CD14-positive monocyte (primary cell): ENCODE results near the gene TOR1AIP1. TPM values are rescaled to one million over a fixed set of nuclear protein-coding genes. Genes with fewer than 3 reads are reported as not detected.

Experiments
- DNase-seq, 3 donors: peaks; one replicate each; pipeline ENCODE4 v3.0.0-alpha.2; 2011 to 2022
- H2AFZ ChIP-seq: 2 replicates; pipeline ENCODE4 v1.6.0; 2012; ENCODE audit warnings: mild to moderate bottlenecking, low read depth, low read length, inconsistent platforms; ENCODE audit not compliant: insufficient read depth, poor library complexity, severe bottlenecking
- H3K27ac ChIP-seq, 2 donors: 1 replicate in 1 of 2; 2 replicates in 1 of 2; pipeline ENCODE4 v1.5.1; 2012 to 2013; ENCODE audit warnings: low read length in 2 of 2, control low read depth in 1 of 2, inconsistent platforms in 1 of 2, low read depth in 1 of 2, mild to moderate bottlenecking in 1 of 2
- H3K27me3 ChIP-seq, 2 donors: one replicate each; pipeline versions ENCODE4 v1.6.0 to v1.6.1; 2011 to 2013; ENCODE audit warnings: low read length in 2 of 2; ENCODE audit not compliant: control insufficient read depth in 2 of 2, insufficient read depth in 2 of 2
- H3K36me3 ChIP-seq, 2 donors: replicated peaks in 1 of 2; 1 replicate in 1 of 2; 2 replicates in 1 of 2; pipeline versions ENCODE4 v1.5.1 to v1.6.1; 2012 to 2013; ENCODE audit warnings: low read length in 2 of 2, control low read depth in 1 of 2, inconsistent platforms in 1 of 2, mild to moderate bottlenecking in 1 of 2; ENCODE audit not compliant: insufficient read depth in 2 of 2, control insufficient read depth in 1 of 2
- H3K4me1 ChIP-seq, 2 donors: 1 replicate in 1 of 2; 2 replicates in 1 of 2; pipeline versions ENCODE4 v1.5.1 to v1.6.1; 2012 to 2013; ENCODE audit warnings: low read length in 2 of 2, control low read depth in 1 of 2, inconsistent platforms in 1 of 2, mild to moderate bottlenecking in 1 of 2, moderate library complexity in 1 of 2; ENCODE audit not compliant: insufficient read depth in 2 of 2, control insufficient read depth in 1 of 2
- H3K4me2 ChIP-seq: replicated peaks from 2 replicates; pipeline ENCODE3; 2012; ENCODE audit warnings: low read length, moderate library complexity, mild to moderate bottlenecking; ENCODE audit not compliant: poor library complexity, severe bottlenecking; ENCODE audit errors: extremely low read depth
- H3K4me3 ChIP-seq, 3 experiments: fragments of 200-600 bp in 1 of 3; sonication (generic) in 1 of 3; replicated peaks in 1 of 3; 1 replicate in 2 of 3; 2 replicates in 1 of 3; pipeline ENCODE4 v1.5.1; 2011 to 2013; ENCODE audit warnings: low read length in 3 of 3, mild to moderate bottlenecking in 3 of 3, control low read depth in 2 of 3, low read depth in 2 of 3, inconsistent platforms in 1 of 3, moderate library complexity in 1 of 3
- H3K79me2 ChIP-seq: 2 replicates; pipeline ENCODE4 v1.6.0; 2012; ENCODE audit warnings: mild to moderate bottlenecking, control low read depth, inconsistent platforms, low read length, moderate library complexity; ENCODE audit not compliant: insufficient read depth
- H3K9ac ChIP-seq: 2 replicates; pipeline ENCODE4 v1.6.0; 2017; ENCODE audit warnings: low read length, mild to moderate bottlenecking; ENCODE audit not compliant: insufficient read depth, poor library complexity, severe bottlenecking
- H3K9me3 ChIP-seq, 2 donors: replicated peaks in 1 of 2; 1 replicate in 1 of 2; 2 replicates in 1 of 2; pipeline versions ENCODE4 v1.5.1 to v1.6.1; 2012 to 2013; ENCODE audit warnings: low read length in 2 of 2, control low read depth in 1 of 2; ENCODE audit not compliant: control insufficient read depth in 1 of 2, insufficient read depth in 1 of 2
- H4K20me1 ChIP-seq: 2 replicates; pipeline ENCODE4 v1.6.0; 2012; ENCODE audit warnings: mild to moderate bottlenecking, low read length, control low read depth, moderate library complexity; ENCODE audit not compliant: insufficient read depth
- H3K27ac Mint-ChIP-seq, 7 donors: one replicate each; pipeline ENCODE4 v1.8.0; 2020; ENCODE audit warnings: mild to moderate bottlenecking in 7 of 7, mixed read lengths in 7 of 7, moderate library complexity in 6 of 7, inconsistent platforms in 2 of 7
- H3K27me3 Mint-ChIP-seq, 3 donors: one replicate each; pipeline ENCODE4 v1.8.0; 2021 to 2022; ENCODE audit warnings: low read depth in 3 of 3, mild to moderate bottlenecking in 3 of 3, mixed read lengths in 3 of 3, moderate library complexity in 3 of 3, inconsistent platforms in 1 of 3
- H3K36me3 Mint-ChIP-seq, 2 donors: one replicate each; pipeline ENCODE4 v1.8.0; 2020; ENCODE audit warnings: mixed read lengths in 2 of 2, inconsistent platforms in 1 of 2, mild to moderate bottlenecking in 1 of 2
- H3K4me1 Mint-ChIP-seq: one replicate; pipeline ENCODE4 v1.8.0; 2020; ENCODE audit warnings: mild to moderate bottlenecking, mixed read lengths
- H3K4me3 Mint-ChIP-seq, 2 donors: one replicate each; pipeline ENCODE4 v1.8.0; 2020; ENCODE audit warnings: mild to moderate bottlenecking in 2 of 2, mixed read lengths in 2 of 2, moderate library complexity in 1 of 2
- H3K9me3 Mint-ChIP-seq, 7 donors: one replicate each; pipeline ENCODE4 v1.8.0; 2020 to 2022; ENCODE audit warnings: mixed read lengths in 7 of 7, mild to moderate bottlenecking in 6 of 7, moderate library complexity in 6 of 7, inconsistent platforms in 2 of 7
- WGBS: methylation state at CpG from one replicate; pipeline ENCODE4 v1.1.5; 2013; ENCODE audit warnings: missing lambda C conversion rate; ENCODE audit not compliant: insufficient coverage; 5-methylcytosine and 5-hydroxymethylcytosine counted together
- intact Hi-C, 2 donors: fragments of 100-400 bp; cut with micrococcal nuclease; formaldehyde crosslinking; loops; one replicate each; pipeline versions ENCODE4 v1.15.0 to v1.15.1; 2023
- polyA plus RNA-seq, 3 donors: library from polyadenylated mRNA; depleted of rRNA in 1 of 3; unstranded in 2 of 3; stranded (reverse) in 1 of 3; fragments of 300-500 nt in 2 of 3; fragments of >200 nt in 1 of 3; fragmentation: Illumina TruSeq in 2 of 3; gene quantifications; 1 replicate in 2 of 3; 2 replicates in 1 of 3; pipeline ENCODE4 v1.2.3, GENCODE V29; 2012 to 2021
- TF ChIP-seq, protein P1 (sequence below): fragments of 200-600 bp; IDR thresholded peaks from one replicate; pipeline ENCODE4 v1.8.0; 2022; ENCODE audit warnings: antibody characterized with exemption, mild to moderate bottlenecking

Gene TOR1AIP1
- polyA plus RNA-seq, 3 donors: 18.8 to 114 (median 77.5) TPM

- Histone ChIP-seq H3K9me3 (no peaks in the 10 kb centered on the region), H3K79me2 (peaks cover 67% of the 10 kb centered on the region), H3K9ac (peak overlapping the region; percentile 99), H2AFZ (peak overlapping the region; percentile 84), H4K20me1 (peaks cover 5% of the 10 kb centered on the region), H3K4me2 (peak overlapping the region; percentile 92), H3K27me3 (no peaks in the 10 kb centered on the region), H3K27ac (peak overlapping the region; percentile 99 to 100), H3K4me1 (peaks cover 32 to 52% of the 10 kb centered on the region in 2 donors), H3K4me3 (peak overlapping the region; percentile 65 to 99 (median 86)), H3K36me3 (peaks cover 19 to 24% of the 10 kb centered on the region in 2 donors)
- Mint-ChIP-seq H3K4me1 (peaks cover 30% of the 10 kb centered on the region), H3K27ac (peak overlapping the region; percentile 100), H3K4me3 (peak overlapping the region; percentile 95 to 99), H3K36me3 (peaks cover 9 to 14% of the 10 kb centered on the region in 2 donors), H3K27me3 (no peaks in the 10 kb centered on the region), H3K9me3 (peaks cover 0 to 3% (median 0%) of the 10 kb centered on the region in 7 donors)
- peak in 2 of 3 donors; percentile 46 to 81 for DNase-seq
- WGBS: 0% methylated on average over 12 of the region's 22 CpGs
- TF ChIP-seq, protein P1, sequence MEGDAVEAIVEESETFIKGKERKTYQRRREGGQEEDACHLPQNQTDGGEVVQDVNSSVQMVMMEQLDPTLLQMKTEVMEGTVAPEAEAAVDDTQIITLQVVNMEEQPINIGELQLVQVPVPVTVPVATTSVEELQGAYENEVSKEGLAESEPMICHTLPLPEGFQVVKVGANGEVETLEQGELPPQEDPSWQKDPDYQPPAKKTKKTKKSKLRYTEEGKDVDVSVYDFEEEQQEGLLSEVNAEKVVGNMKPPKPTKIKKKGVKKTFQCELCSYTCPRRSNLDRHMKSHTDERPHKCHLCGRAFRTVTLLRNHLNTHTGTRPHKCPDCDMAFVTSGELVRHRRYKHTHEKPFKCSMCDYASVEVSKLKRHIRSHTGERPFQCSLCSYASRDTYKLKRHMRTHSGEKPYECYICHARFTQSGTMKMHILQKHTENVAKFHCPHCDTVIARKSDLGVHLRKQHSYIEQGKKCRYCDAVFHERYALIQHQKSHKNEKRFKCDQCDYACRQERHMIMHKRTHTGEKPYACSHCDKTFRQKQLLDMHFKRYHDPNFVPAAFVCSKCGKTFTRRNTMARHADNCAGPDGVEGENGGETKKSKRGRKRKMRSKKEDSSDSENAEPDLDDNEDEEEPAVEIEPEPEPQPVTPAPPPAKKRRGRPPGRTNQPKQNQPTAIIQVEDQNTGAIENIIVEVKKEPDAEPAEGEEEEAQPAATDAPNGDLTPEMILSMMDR: no peak
- intact Hi-C loops: loop anchor here (2.0 to 10.0 kb wide), 3 partner anchors 71 to 273 kb away; partner anchors contain the start of genes CEP350 (in 2 of the 2) and QSOX1 (in 1 of the 2)
These were observed 338 bp upstream of the TOR1AIP1 start for GRCh38 chr1:179881642-179882252.

DNA sequence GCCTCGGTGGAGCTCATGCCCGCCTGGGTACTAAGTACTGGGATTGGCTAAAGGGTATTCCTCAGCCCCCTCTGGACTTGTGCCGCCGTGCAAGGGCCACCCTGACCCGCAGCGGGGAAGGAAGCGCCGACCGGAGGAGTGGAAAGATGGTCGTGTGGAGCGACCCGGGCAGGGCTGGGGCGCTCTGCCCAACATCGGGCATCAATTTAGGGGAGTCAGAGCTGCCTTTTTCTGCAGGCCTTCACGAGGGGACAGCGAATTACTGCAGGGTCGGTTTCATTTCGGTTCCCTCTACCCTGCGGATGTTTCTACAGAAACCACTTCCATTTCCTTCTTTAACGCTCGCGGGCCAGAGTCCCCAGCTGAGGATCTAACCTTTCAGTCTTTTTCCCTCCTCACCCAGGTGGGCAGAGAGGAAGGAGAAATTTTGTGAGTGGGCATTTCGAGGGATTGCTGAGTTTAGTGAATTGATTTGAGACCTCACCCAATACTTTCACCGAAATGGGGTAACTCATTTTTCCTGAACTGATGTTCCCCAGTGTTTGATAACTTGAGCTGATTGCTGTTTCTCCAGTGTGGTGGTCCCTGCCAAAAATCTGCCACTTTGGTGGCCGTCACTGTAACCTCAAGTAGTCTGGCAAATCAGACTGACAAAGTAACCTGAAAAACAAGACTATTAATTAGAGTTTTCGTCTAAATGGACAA lies 1.1 kb downstream of the TOR1AIP1 start:
- H3K9me3 Mint-ChIP-seq: peaks cover 0 to 3% (median 0%) of the 10 kb centered on the region in 7 donors
- H3K4me3 ChIP-seq: peak overlapping the region; percentile 83 to 99 (median 86)
- no peaks in the 10 kb centered on the region for H3K9me3 ChIP-seq
- H3K27me3 ChIP-seq: no peaks in the 10 kb centered on the region
- H3K4me1 Mint-ChIP-seq: peaks cover 39% of the 10 kb centered on the region
- peak; percentile 40 to 56 (median 43) for DNase-seq
- WGBS: under 1% methylated on average over 19 of the region's 26 CpGs
- H3K4me3 Mint-ChIP-seq: peak overlapping the region; percentile 95 to 99
- peak overlapping the region; percentile 93 for H3K4me2 ChIP-seq
- peak overlapping the region; percentile 99 to 100 for H3K27ac ChIP-seq
- H3K9ac ChIP-seq: peak overlapping the region; percentile 99
- peak overlapping the region; percentile 84 for H2AFZ ChIP-seq
- peak overlapping the region; percentile 100 for H3K27ac Mint-ChIP-seq
- peaks cover 32 to 56% of the 10 kb centered on the region in 2 donors for H3K4me1 ChIP-seq
- H4K20me1 ChIP-seq: peaks cover 10% of the 10 kb centered on the region
- peaks cover 70% of the 10 kb centered on the region for H3K79me2 ChIP-seq
- intact Hi-C loops: loop anchor here (2.0 to 10.0 kb wide), 3 partner anchors 69 to 272 kb away; partner anchors contain the start of genes CEP350 (in 2 of the 2) and QSOX1 (in 1 of the 2)
- H3K27me3 Mint-ChIP-seq: no peaks in the 10 kb centered on the region
- TF ChIP-seq, protein P1: no peak
- H3K36me3 Mint-ChIP-seq: peaks cover 9 to 14% of the 10 kb centered on the region in 2 donors
- peaks cover 19 to 28% of the 10 kb centered on the region in 2 donors for H3K36me3 ChIP-seq
